HG03520 (cell line): ENCODE results near the gene BTF3.
"Not testable (repeated sequence)": the region's sequence is repeated elsewhere in the genome, so short reads cannot be mapped to it uniquely, and the experiment has no call there.

ENCODE experiments used
- ATAC-seq: cut with Tn5 transposase; IDR thresholded peaks from one replicate; pipeline ENCODE4 v1.9.1; 2021; ENCODE audit warnings: mild to moderate bottlenecking, moderate library complexity; ENCODE audit not compliant: unreplicated experiment

The BTF3 gene

DNA sequence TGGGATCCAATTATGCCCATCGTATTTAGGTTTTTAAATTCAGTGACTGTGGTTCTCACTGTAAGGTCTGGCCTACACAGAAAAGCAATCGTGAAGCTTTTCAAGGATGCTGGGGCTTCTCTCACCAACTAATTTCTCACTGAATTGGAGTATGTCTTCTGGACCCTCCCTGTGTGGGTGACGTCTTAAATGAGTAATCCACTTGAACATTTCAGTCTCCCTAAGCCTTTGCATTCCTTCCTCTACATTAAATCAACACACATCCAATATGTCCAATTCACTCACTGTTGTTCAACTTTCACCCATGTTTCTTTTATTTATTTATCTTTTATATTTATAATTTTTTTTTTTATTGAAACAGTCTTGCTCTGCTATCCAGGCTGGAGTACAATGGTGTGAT lies 12.5 kb upstream of the BTF3 start:
- no peak for ATAC-seq

GRCh38 chr5:73486119-73486899 lies 11.9 kb upstream of the BTF3 start:
- no peak for ATAC-seq

DNA sequence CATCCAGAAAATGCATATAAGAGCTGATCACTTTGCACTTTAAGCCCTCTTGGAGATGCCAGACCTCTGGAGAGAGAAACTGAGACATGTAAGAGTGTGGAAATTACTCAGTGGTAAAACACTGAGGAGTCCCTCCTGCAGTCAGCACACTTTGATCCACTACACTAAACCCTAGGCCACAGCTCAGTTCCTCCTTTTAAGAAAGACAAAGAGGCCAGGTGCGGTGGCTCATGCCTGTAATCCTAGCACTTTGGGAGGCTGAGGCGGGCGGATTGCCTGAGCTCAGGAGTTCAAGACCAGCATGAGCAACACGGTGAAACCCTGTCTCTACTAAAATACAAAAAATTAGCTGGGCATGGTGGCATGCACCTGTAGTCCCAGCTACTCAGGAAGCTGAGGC lies 11.0 kb upstream of the BTF3 start:
- not testable (repeated sequence) for ATAC-seq

DNA sequence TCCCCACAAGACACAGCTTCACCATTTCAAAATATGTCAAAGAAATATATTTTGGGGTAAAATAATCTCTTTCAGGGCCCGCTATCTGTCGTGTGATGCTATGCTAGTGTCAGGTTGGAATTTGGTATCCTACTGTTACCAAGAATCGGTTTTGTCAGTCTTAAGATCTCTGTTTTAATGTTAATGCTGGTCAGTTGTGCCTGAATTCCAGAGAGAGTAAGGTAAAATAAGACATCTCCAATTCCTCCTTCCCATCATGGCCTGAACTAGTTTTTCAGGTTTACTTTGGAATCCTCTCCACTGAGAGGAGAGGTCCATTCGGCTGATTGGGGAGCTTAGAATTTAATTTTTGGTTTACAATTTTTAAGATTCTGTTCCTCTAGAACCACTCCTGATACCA lies 10.4 kb upstream of the BTF3 start:
- no peak for ATAC-seq

- ATAC-seq, result no peak
Observed at GRCh38 chr5:73488806-73489205, 9.4 kb upstream of the BTF3 start.

DNA sequence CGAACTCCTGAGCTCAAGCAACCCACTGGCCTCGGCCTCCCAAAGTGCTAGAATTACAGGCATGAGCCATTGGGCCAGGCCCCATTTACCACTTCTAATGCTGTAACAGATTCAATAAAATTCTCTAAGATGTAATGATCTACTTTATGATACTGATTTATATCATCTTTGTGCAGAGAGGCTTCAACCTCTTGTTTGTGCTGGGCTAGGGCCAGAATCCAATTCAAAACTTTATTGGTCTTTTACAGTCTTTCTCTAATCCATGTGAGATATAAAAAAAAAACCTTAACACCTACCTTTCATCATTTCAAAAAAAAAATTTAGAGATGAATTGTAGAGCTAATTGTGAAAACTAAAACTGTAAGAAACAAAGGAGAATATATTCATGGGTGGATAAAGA lies 8.2 kb upstream of the BTF3 start:
- no peak for ATAC-seq

DNA sequence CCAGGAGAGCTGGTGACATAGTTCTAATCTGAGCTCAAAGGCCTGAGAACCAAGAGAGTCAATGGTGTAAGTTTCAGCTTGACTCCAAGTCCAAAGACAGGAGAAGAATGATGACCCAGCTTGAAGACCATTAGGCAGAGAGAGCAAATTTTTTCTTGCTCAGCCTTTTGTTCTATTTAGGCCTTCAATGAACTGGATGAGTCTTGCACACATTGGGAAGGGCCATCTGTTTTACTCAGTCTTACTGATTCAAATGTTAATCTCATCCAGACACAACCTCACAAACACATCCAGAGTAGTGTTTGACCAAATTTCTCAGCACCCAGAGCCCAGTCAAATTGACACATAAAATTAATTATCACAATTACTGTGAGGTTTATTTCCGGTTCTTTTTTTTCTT lies 7.1 kb upstream of the BTF3 start:
- ATAC-seq, result no peak

- ATAC-seq, result no peak
Observed at GRCh38 chr5:73493421-73493820, 4.8 kb upstream of the BTF3 start.

GRCh38 chr5:73494721-73495120 lies 3.5 kb upstream of the BTF3 start:
- no peak for ATAC-seq

GRCh38 chr5:73495772-73496335 lies 2.4 kb upstream of the BTF3 start:
- no peak for ATAC-seq

DNA sequence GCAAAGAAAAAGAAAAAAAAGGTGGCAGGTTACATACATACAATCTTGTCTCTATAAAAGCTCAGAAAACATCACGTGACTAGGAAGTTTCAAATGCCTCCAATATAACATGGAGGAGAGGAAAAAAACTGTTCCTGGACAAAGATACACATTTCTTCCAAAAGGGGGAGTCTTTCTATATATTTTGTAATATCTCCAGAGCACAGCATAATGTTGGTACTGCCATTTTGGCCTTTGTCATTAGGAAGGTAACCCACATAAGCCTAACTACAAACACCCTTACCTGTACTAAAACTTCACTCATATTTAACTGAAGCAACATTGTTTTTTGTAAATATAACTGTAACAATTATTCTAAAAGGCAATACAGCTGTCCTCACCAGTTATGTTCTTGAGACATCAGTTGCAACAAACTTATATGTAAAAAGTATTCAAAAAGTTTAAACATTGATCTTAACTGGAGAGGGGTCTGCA lies 1.2 kb upstream of the BTF3 start:
- no peak for ATAC-seq

DNA sequence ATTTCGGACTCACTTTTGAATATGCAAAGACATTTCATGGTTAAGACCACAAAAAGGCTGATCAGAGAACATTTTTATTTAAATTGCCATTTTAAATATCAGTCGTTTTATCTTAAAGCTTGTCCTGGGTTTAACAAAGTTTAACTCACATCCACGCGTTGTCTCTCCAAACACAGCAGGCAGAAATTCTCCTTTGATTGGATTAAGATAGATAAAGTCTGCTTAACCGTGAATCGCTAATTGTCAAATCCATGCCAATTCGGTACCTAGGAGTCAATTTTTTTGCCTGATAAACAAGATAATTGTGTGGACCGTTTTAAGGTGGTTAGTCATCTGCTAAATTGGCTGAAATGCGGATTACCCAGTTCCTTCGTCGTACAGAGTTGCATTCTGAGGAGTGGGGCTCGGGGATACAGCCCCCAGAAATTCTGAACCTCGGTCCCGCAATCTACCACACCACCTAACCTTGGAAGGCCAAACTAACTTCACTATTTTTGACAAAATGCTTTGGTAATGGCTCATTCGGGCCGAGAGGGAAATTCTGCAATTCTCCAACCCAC lies 665 bp upstream of the BTF3 start:
- no peak for ATAC-seq

GRCh38 chr5:73499187-73499586 lies 945 bp downstream of the BTF3 start:
- no peak for ATAC-seq

DNA sequence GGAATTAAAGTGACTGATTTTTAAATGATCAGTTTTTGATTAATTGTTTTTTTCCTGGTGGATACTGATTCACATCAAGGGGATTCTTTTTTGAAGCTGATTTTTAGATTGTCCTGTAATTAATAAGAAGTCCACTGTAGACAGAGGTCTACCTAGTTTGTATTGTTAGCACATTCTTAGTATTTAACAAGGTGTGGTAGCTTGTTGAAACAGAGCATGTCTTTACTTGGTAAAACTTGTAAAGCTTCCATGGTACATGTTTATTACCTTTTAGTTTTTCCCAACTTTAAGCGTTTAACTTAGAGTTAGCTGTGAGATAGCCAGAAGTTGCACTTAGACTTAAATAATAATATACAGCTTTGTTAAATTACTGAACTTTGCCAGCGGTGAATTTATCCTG lies 1.5 kb downstream of the BTF3 start:
- ATAC-seq, result no peak

DNA sequence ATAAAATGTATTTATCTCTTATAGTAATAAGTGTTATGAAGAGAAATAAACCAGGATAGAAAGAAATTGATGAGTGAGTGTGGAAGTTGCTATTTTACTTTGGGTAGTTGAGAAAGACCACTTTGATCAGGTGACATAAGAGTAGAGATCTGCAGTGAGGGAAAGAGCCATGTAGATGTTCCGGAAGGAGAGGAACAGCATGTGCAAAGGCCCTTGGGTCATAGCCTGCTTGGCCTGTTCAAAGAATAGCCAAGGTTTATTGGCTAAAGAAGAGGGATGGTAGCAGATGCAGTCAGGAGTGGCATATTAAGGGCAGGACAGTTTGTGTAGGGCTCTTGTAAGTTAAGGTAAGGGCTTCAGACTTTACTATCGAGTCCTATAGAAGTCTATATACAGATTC lies 3.2 kb downstream of the BTF3 start:
- no peak for ATAC-seq

DNA sequence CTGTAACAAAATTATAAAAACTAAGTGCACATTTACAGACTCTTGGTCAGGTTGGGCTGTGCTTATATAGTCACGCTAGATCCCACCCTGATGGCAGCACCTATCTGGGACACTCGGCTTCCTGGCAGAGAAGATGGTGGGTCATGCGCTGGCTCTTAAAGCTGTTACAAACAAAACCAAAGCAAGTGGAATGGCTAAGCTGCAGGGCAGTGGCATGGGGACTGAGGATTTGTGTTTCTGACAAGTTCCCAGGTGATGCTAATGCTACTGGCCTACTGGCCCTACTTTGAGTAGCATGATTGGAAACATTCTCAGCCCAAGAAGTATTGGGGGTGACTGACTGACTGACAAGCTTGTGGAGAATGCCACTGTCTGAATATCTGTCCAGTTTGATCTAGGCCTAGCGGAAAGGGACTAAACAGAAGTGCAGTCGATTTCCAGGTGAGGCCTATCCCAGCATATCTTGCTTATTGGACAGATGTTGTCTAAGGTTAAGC lies 8.3 kb downstream of the BTF3 start:
- ATAC-seq, result no peak

- no peak for ATAC-seq
Observed at GRCh38 chr5:73507062-73507461, 8.8 kb downstream of the BTF3 start.

DNA sequence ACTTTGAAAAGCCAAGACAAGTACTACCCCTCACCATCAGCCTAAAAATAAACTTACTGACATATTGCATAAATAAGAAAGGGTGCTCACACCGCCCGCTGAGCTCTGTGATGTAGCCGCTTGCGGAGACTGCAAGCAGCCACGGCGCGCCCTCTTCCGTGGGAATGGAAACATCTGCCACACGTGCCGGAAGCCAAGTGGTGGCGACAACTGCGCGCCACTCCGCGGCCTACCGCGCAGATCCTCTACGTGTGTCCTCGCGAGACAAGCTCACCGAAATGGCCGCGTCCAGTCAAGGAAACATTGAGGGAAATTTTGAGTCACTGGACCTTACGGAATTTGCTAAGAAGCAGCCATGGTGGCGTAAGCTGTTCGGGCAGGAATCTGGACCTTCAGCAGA lies 10.3 kb downstream of the BTF3 start:
- not testable (repeated sequence) for ATAC-seq

DNA sequence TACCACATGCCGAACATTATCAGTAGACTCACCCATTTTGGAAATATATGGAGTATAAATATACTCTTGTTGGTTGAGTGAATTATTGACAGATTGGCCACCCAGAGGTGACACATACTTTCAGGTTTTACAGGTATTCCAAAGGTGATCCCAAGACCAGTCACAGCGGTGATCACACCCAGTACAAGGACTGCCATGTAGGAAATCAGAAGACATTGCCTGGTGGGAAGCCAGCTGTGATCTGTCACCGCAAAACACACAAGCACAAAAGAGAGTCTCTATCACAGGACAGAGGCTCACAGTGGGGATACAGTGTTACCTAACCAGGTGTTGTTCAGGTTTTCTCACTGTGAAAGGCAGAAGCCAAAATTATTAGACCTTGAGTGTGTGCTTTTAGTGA lies 15.8 kb downstream of the BTF3 start:
- no peak for ATAC-seq

DNA sequence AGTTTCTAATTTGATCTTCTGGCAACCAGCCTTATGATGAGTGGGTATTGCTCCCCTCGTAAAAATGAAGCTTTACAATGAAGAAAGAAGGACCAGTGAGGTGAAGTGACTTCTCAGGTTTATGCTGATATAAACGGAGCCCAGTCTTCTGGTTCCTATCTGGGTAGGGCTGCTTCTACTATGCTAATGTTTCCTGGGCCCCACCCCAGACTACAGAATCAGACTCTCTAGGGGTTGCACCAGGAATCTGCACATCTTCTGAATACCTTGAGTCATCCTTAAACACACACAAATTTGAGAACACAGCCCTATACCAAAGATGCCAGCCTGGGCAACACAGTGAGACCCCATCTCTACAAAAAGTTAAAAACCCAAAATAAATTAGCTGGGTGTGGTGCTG lies 16.2 kb downstream of the BTF3 start:
- ATAC-seq, result no peak

DNA sequence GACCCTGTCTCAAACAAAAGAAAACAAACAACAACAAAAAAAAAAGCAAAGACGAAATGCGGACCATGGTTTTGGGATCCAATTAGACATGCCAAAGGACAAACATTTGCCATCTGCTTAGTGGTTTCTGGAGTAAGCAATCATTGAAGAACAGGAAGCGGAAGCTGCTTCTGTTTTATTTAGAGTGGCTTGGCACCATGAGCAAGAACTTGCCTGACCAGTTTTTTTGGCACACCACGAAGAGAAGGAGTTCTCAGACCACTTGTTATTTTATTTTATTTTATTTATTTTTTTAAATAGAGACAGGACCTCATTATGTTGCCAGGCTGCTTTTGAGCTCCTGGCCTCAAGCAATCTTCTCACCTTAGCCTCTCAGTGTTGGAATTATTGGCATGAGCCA lies 17.0 kb downstream of the BTF3 start:
- ATAC-seq, result no peak
